ENCODE data around the gene KSR2.

DNA sequence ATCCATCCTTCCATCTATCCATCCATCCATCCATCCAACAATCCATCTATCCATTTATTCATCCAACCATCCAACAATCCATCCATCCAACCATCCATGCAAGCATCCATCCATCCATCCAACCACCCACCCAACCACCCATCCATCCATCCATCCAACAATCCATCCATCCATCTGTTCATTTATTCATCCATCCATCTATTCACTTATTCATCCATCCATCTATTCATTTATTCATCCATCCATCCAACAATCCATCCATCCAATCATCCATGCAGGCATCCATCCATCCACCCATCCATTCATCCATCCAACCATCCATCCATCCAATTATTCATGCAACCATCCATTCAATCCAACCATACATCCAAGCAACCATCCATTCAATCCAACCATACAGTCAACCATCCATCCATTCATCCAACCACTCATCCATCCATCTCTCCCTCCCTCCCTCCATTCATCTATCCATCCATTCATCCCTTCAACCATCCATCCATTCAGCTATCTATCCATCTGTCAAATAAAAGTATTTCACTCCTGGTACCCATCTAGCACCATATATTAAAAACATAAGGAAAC is 86.1 kb downstream of the KSR2 start:
- TF ChIP-seq, protein P1, sequence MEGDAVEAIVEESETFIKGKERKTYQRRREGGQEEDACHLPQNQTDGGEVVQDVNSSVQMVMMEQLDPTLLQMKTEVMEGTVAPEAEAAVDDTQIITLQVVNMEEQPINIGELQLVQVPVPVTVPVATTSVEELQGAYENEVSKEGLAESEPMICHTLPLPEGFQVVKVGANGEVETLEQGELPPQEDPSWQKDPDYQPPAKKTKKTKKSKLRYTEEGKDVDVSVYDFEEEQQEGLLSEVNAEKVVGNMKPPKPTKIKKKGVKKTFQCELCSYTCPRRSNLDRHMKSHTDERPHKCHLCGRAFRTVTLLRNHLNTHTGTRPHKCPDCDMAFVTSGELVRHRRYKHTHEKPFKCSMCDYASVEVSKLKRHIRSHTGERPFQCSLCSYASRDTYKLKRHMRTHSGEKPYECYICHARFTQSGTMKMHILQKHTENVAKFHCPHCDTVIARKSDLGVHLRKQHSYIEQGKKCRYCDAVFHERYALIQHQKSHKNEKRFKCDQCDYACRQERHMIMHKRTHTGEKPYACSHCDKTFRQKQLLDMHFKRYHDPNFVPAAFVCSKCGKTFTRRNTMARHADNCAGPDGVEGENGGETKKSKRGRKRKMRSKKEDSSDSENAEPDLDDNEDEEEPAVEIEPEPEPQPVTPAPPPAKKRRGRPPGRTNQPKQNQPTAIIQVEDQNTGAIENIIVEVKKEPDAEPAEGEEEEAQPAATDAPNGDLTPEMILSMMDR (conservative IDR thresholded peaks at IDR 0.05; ENCODE audit: low read depth, low read length) = no peak
- TF ChIP-seq RAD21 (IDR thresholded peaks at IDR 0.05; ENCODE audit: low read length) (no peak), CHD1 (IDR thresholded peaks at IDR 0.05; ENCODE audit: low read depth, low read length) (no peak)

Measured in IMR-90 (cell line).